GM12878 (cell line): ENCODE measurements around the gene ARL5C. TPM values are rescaled to one million over a fixed set of nuclear protein-coding genes. Genes with fewer than 3 reads are reported as not detected.
"Not testable (repeated sequence)": the region's sequence is repeated elsewhere in the genome, so short reads cannot be mapped to it uniquely, and the experiment has no call there.

Experiments used
- ATAC-seq: fragments of 200-7000 bp; cut with Tn5 transposase; 3 replicates; pipeline ENCODE4 v1.9.1; 2020; ENCODE audit warnings: mild to moderate bottlenecking, moderate library complexity
- BruUV-seq: library from RNA; stranded (reverse); fragments of 400-500 nt; replicated peaks from 2 replicates; lab custom pipeline; 2021; lab: Mats Ljungman, UMichigan
- CTCF ChIA-PET: fragments of 300-600 bp; sonication (Branson Sonifier 250); formaldehyde crosslinking; extraction: SDS; loops from one replicate; lab custom pipeline; 2021; ENCODE audit warnings: inconsistent platforms; lab: Yijun Ruan, JAX
- POLR2A ChIA-PET: fragments of 350-600 bp; formaldehyde crosslinking; extraction: SDS; loops from one replicate; lab custom pipeline; 2021; ENCODE audit warnings: inconsistent platforms; lab: Charles Lee
- RAD21 ChIA-PET: fragments of 300-600 bp; sonication (Branson Sonifier 250); formaldehyde crosslinking; loops from one replicate; lab custom pipeline; 2023; ENCODE audit warnings: antibody characterized with exemption; ENCODE audit not compliant: unreplicated experiment; lab: Charles Lee
- SMC1A ChIA-PET: fragments of 300-600 bp; sonication (Branson Sonifier 250); formaldehyde crosslinking; loops from one replicate; lab custom pipeline; 2023; ENCODE audit not compliant: unreplicated experiment, uncharacterized antibody; lab: Charles Lee
- DNase-seq: peaks from one replicate; pipeline ENCODE4 v3.0.0-alpha.2; 2011; ENCODE audit warnings: low read depth, low spot score
- FAIRE-seq: peaks from 3 replicates; lab custom pipeline; 2011; peaks lifted over from hg19 to GRCh38; lab: Jason Lieb, UNC
- H2AFZ ChIP-seq: 2 replicates; pipeline ENCODE4 v1.6.0; 2011; ENCODE audit warnings: low read depth, low read length, control low read depth; ENCODE audit not compliant: control insufficient read depth
- H3K27ac ChIP-seq: 2 replicates; pipeline ENCODE4 v1.5.1; 2011; ENCODE audit warnings: control low read depth; ENCODE audit not compliant: control insufficient read depth, insufficient read depth
- H3K27me3 ChIP-seq, 2 experiments: replicated peaks in 1 of 2; 2 replicates each; pipeline versions ENCODE4 v1.6.0 to v1.6.1; 2011; ENCODE audit warnings: low read length in 1 of 2; ENCODE audit not compliant: control insufficient read depth in 2 of 2, insufficient read depth in 2 of 2
- H3K36me3 ChIP-seq, 2 experiments: 2 replicates each; pipeline ENCODE4 v1.5.1; 2011; ENCODE audit warnings: low read length in 1 of 2; ENCODE audit not compliant: control insufficient read depth in 2 of 2, insufficient read depth in 2 of 2
- H3K4me1 ChIP-seq: 2 replicates; pipeline ENCODE4 v1.6.1; 2011; ENCODE audit warnings: mild to moderate bottlenecking, low read length, moderate library complexity, mixed read lengths; ENCODE audit not compliant: control insufficient read depth, insufficient read depth
- H3K4me2 ChIP-seq: 2 replicates; pipeline ENCODE4 v1.6.0; 2011; ENCODE audit warnings: control low read depth; ENCODE audit not compliant: control insufficient read depth, insufficient read depth
- H3K4me3 ChIP-seq: fragments of 200-600 bp; sonication (generic); 2 replicates; pipeline ENCODE4 v1.5.1; 2016
- H3K79me2 ChIP-seq: 2 replicates; pipeline ENCODE4 v1.6.0; 2011; ENCODE audit warnings: low read length; ENCODE audit not compliant: control insufficient read depth, insufficient read depth
- H3K9ac ChIP-seq: 2 replicates; pipeline ENCODE4 v1.8.0; 2011; ENCODE audit warnings: low read length, control low read depth, mixed read lengths; ENCODE audit not compliant: control insufficient read depth, insufficient read depth
- H3K9me3 ChIP-seq: replicated peaks from 3 replicates; pipeline ENCODE4 v1.5.1; 2011; ENCODE audit warnings: mild to moderate bottlenecking, low read length; ENCODE audit not compliant: control insufficient read depth, insufficient read depth
- H4K20me1 ChIP-seq: 2 replicates; pipeline ENCODE4 v1.6.0; 2011; ENCODE audit not compliant: control insufficient read depth, insufficient read depth
- ZNF592 ChIP-seq: fragments of 450-650 bp; IDR thresholded peaks from 2 replicates; pipeline ENCODE4 v1.6.1; 2017; ENCODE audit warnings: mild to moderate bottlenecking, moderate library complexity
- ZNF687 ChIP-seq: fragments of 450-650 bp; IDR thresholded peaks from 2 replicates; pipeline ENCODE4 v1.6.1; 2017; ENCODE audit warnings: mild to moderate bottlenecking, moderate library complexity
- WGBS: methylation state at CpG from one replicate; pipeline ENCODE4 v1.1.6; 2016; ENCODE audit warnings: low lambda C conversion rate; ENCODE audit not compliant: insufficient replicate concordance, insufficient coverage; ENCODE audit errors: missing lambda C conversion rate; 5-methylcytosine and 5-hydroxymethylcytosine counted together
- in situ Hi-C: fragments of 300-500 bp; cut with MboI; formaldehyde crosslinking; loops from 9 replicates; pipeline ENCODE4 v1.14.3; 2018; ENCODE audit warnings: mixed read lengths
- intact Hi-C: fragments of 100-400 bp; cut with micrococcal nuclease; formaldehyde crosslinking; loops from one replicate; pipeline ENCODE4 v1.14.2; 2022; ENCODE audit not compliant: unreplicated experiment
- polyA plus RNA-seq, 11 experiments: library from polyadenylated mRNA; depleted of rRNA in 4 of 11; unstranded in 6 of 11; stranded (reverse) in 5 of 11; fragments of >200 nt; fragmentation: Nextera tagmentation in 4 of 11; fragmentation: Illumina TruSeq in 1 of 11; extraction: Ambion mirVana in 4 of 11; extraction: Trizol in 1 of 11; gene quantifications; 1 replicate in 1 of 11; 2 replicates in 10 of 11; pipeline versions ENCODE4 v1.2.1 to v1.2.3, GENCODE V29; 2011 to 2016; ENCODE audit warnings: inconsistent platforms in 2 of 11, missing spikeins in 2 of 11, low read depth in 1 of 11
- total RNA-seq, 4 experiments: library from RNA; depleted of rRNA in 3 of 4; stranded (reverse); fragments of >200 nt in 3 of 4; fragmentation: Illumina TruSeq in 1 of 4; extraction: Trizol in 1 of 4; gene quantifications; 2 replicates each; pipeline versions ENCODE4 v1.2.1 to v1.2.3, GENCODE V29; 2013 to 2021

ARL5C gene
- total and polyA plus RNA-seq, 10 of the 15 experiments (the other 5 are each of a cell fraction or from before 2014, with no cell fraction given), result not detected

- no peak for TF ChIP-seq ZNF687
- TF ChIP-seq ZNF592, result no peak
These were observed 35.8 kb downstream of the ARL5C start (continued) for GRCh38 chr17:39130205-39130604.

GRCh38 chr17:39129544-39129943 is 36.4 kb downstream of the ARL5C start:
- BruUV-seq, H3K27me3 ChIP-seq, in situ Hi-C loops: not testable (repeated sequence)

More at GRCh38 chr17:39129544-39129943, 36.4 kb downstream of the ARL5C start:
- H3K9me3 ChIP-seq, POLR2A ChIA-PET, SMC1A ChIA-PET, H3K79me2 ChIP-seq, H3K9ac ChIP-seq, H3K27ac ChIP-seq, RAD21 ChIA-PET, CTCF ChIA-PET, H3K36me3 ChIP-seq, H4K20me1 ChIP-seq, H3K4me1 ChIP-seq, FAIRE-seq, H3K4me3 ChIP-seq, H3K4me2 ChIP-seq, intact Hi-C loops, H2AFZ ChIP-seq, DNase-seq, ATAC-seq: not testable (repeated sequence)
- 75% methylated on average over 6 of the region's 6 CpGs for WGBS
